Islet precursor cell (in vitro differentiated cells): ENCODE results near the gene LY6G6D.

Source experiments
- DNase-seq: peaks from one replicate; pipeline ENCODE4 v3.0.0-alpha.2; 2018

Gene LY6G6D

GRCh38 chr6:31715022-31715958, at the start of gene LY6G6D:
TSS of gene LY6G6D (plus strand) at chr6:31715348. CDS start at chr6:31715356, 8 bp downstream.
- no peak for DNase-seq

GRCh38 chr6:31665501-31666336, 49.4 kb upstream of the LY6G6D start, which contains the start of gene CSNK2B:
TSS of gene CSNK2B (plus strand) at chr6:31666080. CDS start at chr6:31666832, 752 bp downstream.
- peak; percentile 99 for DNase-seq

GRCh38 chr6:31666337-31666965, 48.7 kb upstream of the LY6G6D start:
- DNase-seq: no peak

GRCh38 chr6:31669676-31670075, 45.5 kb upstream of the LY6G6D start, which contains the start of gene LY6G5B:
TSS of gene LY6G5B (plus strand) at chr6:31669976. CDS start at chr6:31670951, 975 bp downstream.
- DNase-seq: no peak

GRCh38 chr6:31676322-31676903, 38.7 kb upstream of the LY6G6D start:
- no peak for DNase-seq

GRCh38 chr6:31676904-31677303, 38.2 kb upstream of the LY6G6D start:
- DNase-seq: no peak

- DNase-seq: no peak
These were observed 37.2 kb upstream of the LY6G6D start for GRCh38 chr6:31677955-31678354.

GRCh38 chr6:31680226-31681134, 34.7 kb upstream of the LY6G6D start, which contains the start of gene LY6G5C:
TSS of gene LY6G5C (minus strand) at chr6:31681067. CDS start at chr6:31680373, 694 bp downstream.
- peak; percentile 89 for DNase-seq

- DNase-seq: peak; percentile 65
These were observed 33.9 kb upstream of the LY6G6D start for GRCh38 chr6:31681135-31681671.

GRCh38 chr6:31683591-31683990, 31.6 kb upstream of the LY6G6D start:
- no peak for DNase-seq

GRCh38 chr6:31686483-31686882, 28.7 kb upstream of the LY6G6D start:
- no peak for DNase-seq

GRCh38 chr6:31687321-31687720, 27.8 kb upstream of the LY6G6D start:
- no peak for DNase-seq

- DNase-seq: no peak
These were observed 27.1 kb upstream of the LY6G6D start for GRCh38 chr6:31687860-31688693.

- no peak for DNase-seq
These were observed 25.7 kb upstream of the LY6G6D start for GRCh38 chr6:31689249-31690110.

- DNase-seq: peak; percentile 88
These were observed 24.7 kb upstream of the LY6G6D start for GRCh38 chr6:31690231-31691077.

- no peak for DNase-seq
These were observed 24.1 kb upstream of the LY6G6D start for GRCh38 chr6:31691078-31691463.

- DNase-seq: no peak
These were observed 23.5 kb upstream of the LY6G6D start for GRCh38 chr6:31691564-31692108.

- no peak for DNase-seq
These were observed 22.8 kb upstream of the LY6G6D start for GRCh38 chr6:31692353-31692752.
